ENCODE data around the gene AAMP.
"Not testable (repeated sequence)": the region's sequence is repeated elsewhere in the genome, so short reads cannot be mapped to it uniquely, and the experiment has no call there.

AAMP gene

GRCh38 chr2:218273908-218274249 is 3.9 kb upstream of the AAMP start:
- no peak for DNase-seq

GRCh38 chr2:218273214-218273907 is 3.4 kb upstream of the AAMP start:
- DNase-seq = not testable (repeated sequence)

- DNase-seq = peak; percentile 85
Measured at GRCh38 chr2:218272531-218273212, 2.7 kb upstream of the AAMP start.

GRCh38 chr2:218271865-218272530 is 2.1 kb upstream of the AAMP start:
- no peak for DNase-seq

DNA sequence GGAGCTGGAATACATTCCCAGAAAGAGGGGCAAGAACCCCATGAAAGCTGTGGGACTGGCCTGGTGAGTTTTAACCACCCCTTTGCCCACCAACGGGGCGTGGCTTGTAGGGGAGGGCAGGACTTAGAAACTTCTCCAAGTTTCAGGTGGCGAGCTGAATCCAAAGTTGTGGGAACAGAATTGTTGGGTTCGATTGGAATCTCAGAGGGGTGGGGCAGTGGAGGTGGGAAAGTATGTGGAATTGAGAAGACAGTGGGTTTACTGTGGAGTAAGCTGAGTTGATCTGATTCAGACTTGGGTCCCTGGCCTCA is 1.5 kb upstream of the AAMP start:
- no peak for DNase-seq

DNA sequence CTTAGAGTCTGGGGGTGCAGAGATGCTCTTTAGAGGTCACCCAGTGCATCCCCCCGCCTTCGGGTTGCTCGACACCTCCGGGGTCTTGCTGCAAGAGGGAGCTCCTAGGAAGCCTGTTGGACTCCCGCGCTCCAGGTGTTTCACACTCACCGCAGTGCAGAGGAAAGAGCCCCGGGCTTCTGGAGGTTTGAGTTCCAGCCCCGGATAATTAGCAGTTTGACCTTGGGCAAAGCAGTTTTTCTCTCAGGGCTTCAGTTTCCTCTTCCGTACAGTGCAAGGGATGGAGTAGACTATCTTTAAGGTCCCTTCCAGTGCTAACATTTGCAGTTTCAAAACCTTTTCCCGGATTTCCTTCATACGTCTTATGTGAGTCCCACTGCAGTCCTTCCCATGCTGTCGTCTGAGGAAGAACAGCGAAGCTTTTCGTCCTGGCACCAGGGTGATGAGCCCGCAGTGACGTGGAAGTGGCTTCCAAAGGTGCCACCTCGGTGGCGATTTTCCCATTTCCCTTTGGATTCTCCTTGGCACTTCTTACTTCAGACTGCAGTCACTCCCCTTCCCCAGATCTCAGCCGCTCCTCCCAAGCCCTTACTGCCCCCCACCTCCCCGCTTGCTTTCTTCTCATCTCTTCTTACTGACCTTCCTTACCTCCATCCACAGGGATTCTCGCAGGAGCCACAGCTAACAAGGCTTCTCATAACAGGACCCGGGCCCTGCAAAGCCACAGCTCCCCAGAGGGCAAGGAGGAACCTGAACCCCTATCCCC is 967 bp upstream of the AAMP start:
- DNase-seq = no peak

DNA sequence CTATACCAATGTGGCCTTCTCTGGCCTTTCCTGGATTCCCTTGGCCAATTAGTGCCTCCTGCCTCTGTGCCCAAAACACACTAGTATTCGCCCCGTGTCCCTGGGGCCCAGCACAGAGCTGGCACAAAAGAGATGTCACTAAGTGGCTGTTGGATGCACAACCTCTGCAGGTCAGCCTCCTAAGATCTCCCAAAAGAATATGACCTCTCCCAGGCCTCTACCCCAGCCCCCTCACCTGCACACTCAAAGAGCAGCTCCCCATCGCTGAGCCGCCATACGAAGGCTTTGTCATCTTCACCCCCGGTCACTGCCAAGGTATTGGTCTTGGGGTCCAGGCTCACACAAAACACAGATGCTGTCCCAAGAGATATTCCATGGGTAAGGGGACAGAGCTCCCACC is 2.7 kb downstream of the AAMP start:
- DNase-seq = peak; percentile 24

DNA sequence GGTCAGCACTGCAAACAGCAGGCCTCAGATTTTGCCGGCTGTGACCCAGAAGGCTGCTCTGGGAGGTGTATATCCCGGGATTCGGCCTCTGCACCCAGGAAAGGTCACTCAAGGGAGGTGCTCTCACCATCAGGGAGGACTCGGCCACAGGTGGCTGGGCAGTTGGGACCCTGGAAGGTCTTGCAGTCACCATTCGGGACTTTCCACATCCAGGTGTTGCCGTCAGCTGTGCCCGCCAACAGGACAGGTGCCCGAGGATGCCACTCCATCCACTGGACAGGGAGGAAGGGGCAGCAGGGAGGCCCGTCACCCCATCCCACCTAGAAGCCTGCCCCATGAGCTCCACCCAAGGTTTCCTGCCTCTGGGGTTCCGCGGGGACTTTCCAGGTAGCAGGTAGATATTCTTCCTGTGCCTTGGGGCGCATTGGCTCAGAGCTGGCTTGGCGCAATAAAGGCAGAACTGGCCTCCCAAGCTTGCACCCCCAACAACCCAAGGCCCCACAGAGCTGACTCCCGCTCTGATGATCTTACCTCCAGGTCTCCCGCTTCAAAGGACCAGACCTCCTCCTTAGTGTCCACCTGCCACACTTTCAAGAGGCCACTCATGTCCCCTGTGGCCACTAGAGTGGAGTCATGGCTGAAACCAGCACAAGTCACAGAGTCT is 3.5 kb downstream of the AAMP start:
- DNase-seq = peak; percentile 21

- DNase-seq = peak; percentile 17
Measured at GRCh38 chr2:218265626-218266025, 4.3 kb downstream of the AAMP start.

GRCh38 chr2:218264773-218265561 is 5.0 kb downstream of the AAMP start:
- DNase-seq = peak; percentile 28

GRCh38 chr2:218263817-218264641 is 5.9 kb downstream of the AAMP start:
- DNase-seq = no peak

GRCh38 chr2:218262631-218263586 is 7.0 kb downstream of the AAMP start:
- peak; percentile 33 for DNase-seq

- peak; percentile 25 for DNase-seq
Measured at GRCh38 chr2:218262237-218262600, 7.7 kb downstream of the AAMP start.

GRCh38 chr2:218261423-218262236 is 8.3 kb downstream of the AAMP start:
- DNase-seq = no peak

DNA sequence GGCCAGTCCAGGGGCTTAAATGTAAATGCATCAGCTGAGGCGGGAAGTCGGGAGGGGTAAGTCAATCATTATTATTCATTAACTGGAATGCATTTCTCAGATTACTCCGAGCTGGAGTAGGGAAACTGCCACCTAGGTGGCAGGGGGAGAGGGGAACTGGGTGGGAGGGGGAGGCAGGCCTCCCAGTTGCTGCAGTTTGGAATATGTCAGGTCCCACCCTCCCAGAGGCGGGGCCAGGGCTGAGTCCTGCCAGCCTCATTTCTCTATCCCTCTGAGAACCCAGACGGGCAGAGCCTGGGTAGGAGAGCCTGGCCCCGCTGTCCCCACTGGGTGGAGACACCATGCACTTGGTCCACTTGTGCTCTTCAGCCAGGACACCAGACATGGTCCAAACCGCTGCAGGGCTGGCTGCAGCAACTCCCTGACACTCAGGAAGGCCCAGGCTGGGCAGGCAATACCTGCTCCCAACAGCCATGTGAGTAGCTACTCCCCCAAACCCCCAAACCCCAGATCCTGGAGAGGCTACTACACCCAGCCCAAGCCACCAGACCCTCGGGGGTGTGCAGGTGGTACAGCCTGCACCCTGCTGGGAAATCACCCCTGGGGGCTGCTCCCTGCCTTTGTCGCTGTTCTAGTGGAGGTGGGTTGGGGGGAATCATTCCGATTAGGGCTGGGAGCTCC is 9.1 kb downstream of the AAMP start, which contains the start of gene GPBAR1:
Gene GPBAR1, plus strand, starts transcription at position 274 of the 681 bp plus-strand sequence. CDS start 1,710 bp downstream, outside the sequence.
- peak; percentile 39 for DNase-seq

- DNase-seq = no peak
Measured at GRCh38 chr2:218260166-218260565, 9.8 kb downstream of the AAMP start.

DNA sequence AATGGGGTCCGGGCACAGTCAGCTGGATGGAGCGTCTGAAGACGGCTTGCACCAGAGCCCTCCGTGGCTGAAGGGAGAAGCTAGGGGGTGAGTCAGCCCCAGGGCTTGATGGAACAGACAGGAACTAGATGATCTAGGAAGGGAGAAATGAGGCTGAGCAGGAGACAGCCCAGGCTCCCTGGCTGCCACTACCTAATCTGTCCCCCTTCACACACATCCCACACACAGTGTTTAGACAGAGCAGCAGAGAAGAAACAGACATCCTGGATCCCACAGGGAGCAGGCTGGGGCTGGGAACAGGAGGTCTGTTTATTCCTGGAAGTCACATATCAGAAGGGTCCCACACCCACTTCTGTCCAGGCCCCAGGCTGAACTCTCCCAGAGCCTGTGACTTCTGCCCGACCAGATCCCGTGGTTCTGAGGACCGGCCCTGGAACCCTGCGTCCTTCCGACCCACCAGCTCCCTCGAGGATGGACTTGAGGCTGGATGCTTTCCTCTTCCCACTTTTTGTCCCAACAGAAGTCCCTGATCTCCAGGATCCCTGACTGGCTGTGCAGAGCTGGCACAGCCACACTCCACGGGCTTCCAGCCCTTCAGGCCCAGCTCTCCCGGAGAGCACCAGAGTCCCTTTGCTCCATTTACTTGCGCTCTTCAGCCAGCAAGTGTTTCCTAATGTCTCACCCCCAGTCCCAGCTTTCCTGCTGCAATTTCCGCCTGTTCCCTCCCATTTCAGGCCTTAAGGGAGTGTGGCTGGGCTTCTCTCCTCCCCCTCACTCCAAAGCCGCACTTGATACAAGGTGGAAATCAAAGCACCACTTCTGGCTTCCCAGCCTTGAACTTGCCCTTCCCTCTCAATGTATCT is 10.6 kb downstream of the AAMP start:
- DNase-seq = no peak

Measured in left hindlimb (tissue), 1 donor.